ENCODE measurements around the gene GAS7. TPM values are rescaled to one million over a fixed set of nuclear protein-coding genes. Genes with fewer than 3 reads are reported as not detected.

GAS7 gene
- polyA plus RNA-seq, 2 donors = 6.4 to 7.7 TPM

GRCh38 chr17:10224582-10225195 lies 26.3 kb upstream of the GAS7 start:
- no peak overlapping the region for H3K27ac ChIP-seq (ENCODE audit: low read depth in 2 of 2, low read length in 1 of 2)

DNA sequence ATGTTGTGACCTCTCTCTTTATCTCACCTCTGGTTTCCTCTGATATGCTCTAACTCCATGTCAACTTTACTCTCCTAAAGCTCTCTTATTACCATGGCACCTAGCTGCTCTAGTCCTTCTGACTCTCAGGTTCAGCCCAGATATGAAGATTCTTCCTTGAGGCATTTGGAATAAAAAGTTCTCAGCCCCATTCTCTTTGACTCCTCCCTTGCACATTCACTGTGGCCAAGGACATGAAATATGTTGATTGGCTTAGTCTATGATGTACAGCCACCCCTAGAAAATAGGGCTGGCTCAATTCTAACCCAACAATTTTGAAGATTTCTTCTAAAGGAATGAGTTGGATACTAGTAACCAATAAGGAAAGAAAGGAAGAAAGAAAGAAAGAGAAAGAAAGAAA lies 20.8 kb upstream of the GAS7 start:
- H3K4me3 ChIP-seq (ENCODE audit: low read depth in 1 of 2, low read length in 2 of 2) = no peak overlapping the region
- H3K27ac ChIP-seq (ENCODE audit: low read depth in 2 of 2, low read length in 1 of 2) = no peak overlapping the region
- H3K9me3 ChIP-seq (ENCODE audit: control insufficient read depth in 2 of 2, insufficient read depth in 1 of 2, low read depth in 1 of 2, low read length in 1 of 2) = no peaks in the 10 kb centered on the region
- no peaks in the 10 kb centered on the region for H3K4me1 ChIP-seq (ENCODE audit: control insufficient read depth in 2 of 2, insufficient read depth in 2 of 2, low read length in 1 of 2)
- H3K36me3 ChIP-seq (ENCODE audit: control insufficient read depth in 2 of 2, insufficient read depth in 2 of 2, low read length in 1 of 2) = no peaks in the 10 kb centered on the region
- H3K27me3 ChIP-seq (ENCODE audit: control insufficient read depth in 1 of 2, insufficient read depth in 2 of 2, low read length in 2 of 2) = no peaks in the 10 kb centered on the region

More at GRCh38 chr17:10224582-10225195, 26.3 kb upstream of the GAS7 start:
- no peaks in the 10 kb centered on the region for H3K4me1 ChIP-seq (ENCODE audit: control insufficient read depth in 2 of 2, insufficient read depth in 2 of 2, low read length in 1 of 2)
- H3K36me3 ChIP-seq (ENCODE audit: control insufficient read depth in 2 of 2, insufficient read depth in 2 of 2, low read length in 1 of 2) = no peaks in the 10 kb centered on the region
- no peaks in the 10 kb centered on the region for H3K27me3 ChIP-seq (ENCODE audit: control insufficient read depth in 1 of 2, insufficient read depth in 2 of 2, low read length in 2 of 2)
- H3K4me3 ChIP-seq (ENCODE audit: low read depth in 1 of 2, low read length in 2 of 2) = no peak overlapping the region
- no peaks in the 10 kb centered on the region for H3K9me3 ChIP-seq (ENCODE audit: control insufficient read depth in 2 of 2, insufficient read depth in 1 of 2, low read depth in 1 of 2, low read length in 1 of 2)
- 69 to 70% methylated on average over 8 of the region's 8 CpGs for WGBS, 2 donors

GRCh38 chr17:10217916-10218315 lies 19.5 kb upstream of the GAS7 start:
- Histone ChIP-seq H3K4me3 (ENCODE audit: low read depth in 1 of 2, low read length in 2 of 2) (no peak overlapping the region), H3K36me3 (ENCODE audit: control insufficient read depth in 2 of 2, insufficient read depth in 2 of 2, low read length in 1 of 2) (no peaks in the 10 kb centered on the region), H3K4me1 (ENCODE audit: control insufficient read depth in 2 of 2, insufficient read depth in 2 of 2, low read length in 1 of 2) (no peaks in the 10 kb centered on the region), H3K9me3 (ENCODE audit: control insufficient read depth in 2 of 2, insufficient read depth in 1 of 2, low read depth in 1 of 2, low read length in 1 of 2) (no peaks in the 10 kb centered on the region), H3K27me3 (ENCODE audit: control insufficient read depth in 1 of 2, insufficient read depth in 2 of 2, low read length in 2 of 2) (no peaks in the 10 kb centered on the region), H3K27ac (ENCODE audit: low read depth in 2 of 2, low read length in 1 of 2) (no peak overlapping the region)
- 82 to 94% methylated on average over 1 of the region's 1 CpG for whole genome bisulfite sequencing, 2 donors

- H3K4me1 ChIP-seq (ENCODE audit: control insufficient read depth in 2 of 2, insufficient read depth in 2 of 2, low read length in 1 of 2) = no peaks in the 10 kb centered on the region
- H3K9me3 ChIP-seq (ENCODE audit: control insufficient read depth in 2 of 2, insufficient read depth in 1 of 2, low read depth in 1 of 2, low read length in 1 of 2) = no peaks in the 10 kb centered on the region
- 40 to 48% methylated on average over 15 of the region's 15 CpGs for WGBS, 2 donors
- H3K4me3 ChIP-seq (ENCODE audit: low read depth in 1 of 2, low read length in 2 of 2) = no peak overlapping the region
- H3K36me3 ChIP-seq (ENCODE audit: control insufficient read depth in 2 of 2, insufficient read depth in 2 of 2, low read length in 1 of 2) = no peaks in the 10 kb centered on the region
- H3K27me3 ChIP-seq (ENCODE audit: control insufficient read depth in 1 of 2, insufficient read depth in 2 of 2, low read length in 2 of 2) = no peaks in the 10 kb centered on the region
- no peak overlapping the region for H3K27ac ChIP-seq (ENCODE audit: low read depth in 2 of 2, low read length in 1 of 2)
Measured at GRCh38 chr17:10216213-10216938, 18.0 kb upstream of the GAS7 start.

DNA sequence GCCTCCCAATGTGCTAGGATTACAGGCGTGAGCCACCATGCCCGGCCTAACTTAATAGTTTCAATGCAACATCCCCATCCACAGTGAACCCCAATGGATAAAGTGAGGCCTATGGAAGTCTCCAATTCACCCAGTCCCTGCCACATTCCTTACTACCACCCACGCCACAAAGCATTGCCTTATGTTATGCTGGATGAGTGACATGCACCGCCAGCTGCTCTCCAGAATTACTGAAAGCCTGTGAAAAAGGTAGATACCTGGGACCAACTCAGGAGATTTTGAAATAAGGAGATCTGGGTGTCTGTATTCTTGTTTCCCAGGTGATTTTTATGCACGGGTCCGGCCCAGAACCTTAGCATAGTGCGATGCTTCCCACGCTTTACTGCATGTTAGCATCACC lies 16.9 kb upstream of the GAS7 start:
- no peak overlapping the region for H3K4me3 ChIP-seq (ENCODE audit: low read depth in 1 of 2, low read length in 2 of 2)
- 91 to 95% methylated on average over 8 of the region's 8 CpGs for WGBS, 2 donors

GRCh38 chr17:10211666-10212065 lies 13.3 kb upstream of the GAS7 start:
- H3K4me3 ChIP-seq (ENCODE audit: low read depth in 1 of 2, low read length in 2 of 2) = no peak overlapping the region
- H3K27me3 ChIP-seq (ENCODE audit: control insufficient read depth in 1 of 2, insufficient read depth in 2 of 2, low read length in 2 of 2) = no peaks in the 10 kb centered on the region
- H3K27ac ChIP-seq (ENCODE audit: low read depth in 2 of 2, low read length in 1 of 2) = no peak overlapping the region
- 92 to 94% methylated on average over 8 of the region's 8 CpGs for WGBS, 2 donors
- no peaks in the 10 kb centered on the region for H3K36me3 ChIP-seq (ENCODE audit: control insufficient read depth in 2 of 2, insufficient read depth in 2 of 2, low read length in 1 of 2)
- peaks cover 0 to 2% of the 10 kb centered on the region in 2 donors for H3K4me1 ChIP-seq (ENCODE audit: control insufficient read depth in 2 of 2, insufficient read depth in 2 of 2, low read length in 1 of 2)
- no peaks in the 10 kb centered on the region for H3K9me3 ChIP-seq (ENCODE audit: control insufficient read depth in 2 of 2, insufficient read depth in 1 of 2, low read depth in 1 of 2, low read length in 1 of 2)

More for the DNA sequence above, 16.9 kb upstream of the GAS7 start:
- Histone ChIP-seq H3K27ac (ENCODE audit: low read depth in 2 of 2, low read length in 1 of 2) (no peak overlapping the region), H3K4me1 (ENCODE audit: control insufficient read depth in 2 of 2, insufficient read depth in 2 of 2, low read length in 1 of 2) (peaks cover 0 to 1% of the 10 kb centered on the region in 2 donors), H3K27me3 (ENCODE audit: control insufficient read depth in 1 of 2, insufficient read depth in 2 of 2, low read length in 2 of 2) (no peaks in the 10 kb centered on the region), H3K36me3 (ENCODE audit: control insufficient read depth in 2 of 2, insufficient read depth in 2 of 2, low read length in 1 of 2) (no peaks in the 10 kb centered on the region), H3K9me3 (ENCODE audit: control insufficient read depth in 2 of 2, insufficient read depth in 1 of 2, low read depth in 1 of 2, low read length in 1 of 2) (no peaks in the 10 kb centered on the region)

DNA sequence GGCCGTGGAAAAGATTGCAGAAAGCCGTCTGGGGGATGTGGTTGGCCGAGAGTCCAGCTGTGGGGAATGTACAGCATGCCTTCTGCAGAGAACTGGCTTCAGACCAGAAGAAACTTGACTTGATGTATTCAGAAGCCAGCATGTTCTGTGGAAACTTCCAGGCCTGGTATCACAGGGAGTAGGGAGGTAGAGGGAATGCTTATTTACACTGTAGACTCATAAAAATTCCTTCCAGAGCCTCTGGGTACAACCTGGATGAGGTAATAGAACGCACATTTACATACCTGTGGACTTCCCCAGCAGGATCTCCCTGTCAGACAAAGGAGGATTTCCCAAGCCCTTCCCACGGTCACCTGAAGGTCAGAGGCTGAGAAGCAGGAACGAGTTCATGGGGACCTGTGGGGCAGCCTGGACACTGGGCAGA lies 11.8 kb upstream of the GAS7 start:
- Histone ChIP-seq H3K27ac (ENCODE audit: low read depth in 2 of 2, low read length in 1 of 2) (no peak overlapping the region), H3K4me1 (ENCODE audit: control insufficient read depth in 2 of 2, insufficient read depth in 2 of 2, low read length in 1 of 2) (peaks cover 0 to 2% of the 10 kb centered on the region in 2 donors), H3K27me3 (ENCODE audit: control insufficient read depth in 1 of 2, insufficient read depth in 2 of 2, low read length in 2 of 2) (no peaks in the 10 kb centered on the region), H3K4me3 (ENCODE audit: low read depth in 1 of 2, low read length in 2 of 2) (no peak overlapping the region), H3K9me3 (ENCODE audit: control insufficient read depth in 2 of 2, insufficient read depth in 1 of 2, low read depth in 1 of 2, low read length in 1 of 2) (peaks cover 0 to 5% of the 10 kb centered on the region in 2 donors), H3K36me3 (ENCODE audit: control insufficient read depth in 2 of 2, insufficient read depth in 2 of 2, low read length in 1 of 2) (no peaks in the 10 kb centered on the region)
- WGBS, 2 donors = 44 to 51% methylated on average over 6 of the region's 6 CpGs

DNA sequence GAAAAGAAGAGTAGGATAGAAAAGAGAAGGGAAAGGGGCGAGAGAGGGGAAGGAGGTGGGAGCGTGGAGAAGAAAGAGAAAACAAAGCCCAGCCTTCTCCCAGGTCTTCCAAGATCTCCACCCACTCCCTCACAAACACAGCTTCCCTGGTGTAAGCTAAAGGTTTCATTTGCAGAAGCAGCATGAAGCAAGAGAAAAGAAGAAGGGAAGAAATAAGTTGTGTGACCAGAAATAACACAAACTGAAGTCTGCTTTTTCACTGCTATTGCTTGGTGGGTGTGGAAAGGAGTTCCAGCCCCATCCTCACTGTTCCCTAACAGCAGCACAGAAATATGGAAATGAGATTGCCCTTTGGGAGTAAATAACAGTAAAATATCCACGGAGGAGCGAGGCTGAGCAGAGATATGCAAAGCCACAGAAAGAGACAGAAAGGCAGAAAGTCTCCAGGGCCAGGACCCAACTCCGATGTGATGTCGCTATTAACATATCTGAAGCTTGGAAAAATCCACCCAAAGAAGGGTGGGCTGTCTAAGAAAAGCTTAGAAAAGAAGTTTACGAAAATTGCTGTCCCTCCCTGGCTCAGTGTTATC lies 10.3 kb upstream of the GAS7 start:
- WGBS, 2 donors = 65 to 67% methylated on average over 7 of the region's 7 CpGs
- no peak overlapping the region for H3K27ac ChIP-seq (ENCODE audit: low read depth in 2 of 2, low read length in 1 of 2)
- no peak overlapping the region for H3K4me3 ChIP-seq (ENCODE audit: low read depth in 1 of 2, low read length in 2 of 2)
- peaks cover 0 to 2% of the 10 kb centered on the region in 2 donors for H3K4me1 ChIP-seq (ENCODE audit: control insufficient read depth in 2 of 2, insufficient read depth in 2 of 2, low read length in 1 of 2)
- peaks cover 0 to 5% of the 10 kb centered on the region in 2 donors for H3K9me3 ChIP-seq (ENCODE audit: control insufficient read depth in 2 of 2, insufficient read depth in 1 of 2, low read depth in 1 of 2, low read length in 1 of 2)
- no peaks in the 10 kb centered on the region for H3K27me3 ChIP-seq (ENCODE audit: control insufficient read depth in 1 of 2, insufficient read depth in 2 of 2, low read length in 2 of 2)
- no peaks in the 10 kb centered on the region for H3K36me3 ChIP-seq (ENCODE audit: control insufficient read depth in 2 of 2, insufficient read depth in 2 of 2, low read length in 1 of 2)

GRCh38 chr17:10207153-10207552 lies 8.7 kb upstream of the GAS7 start:
- H3K9me3 ChIP-seq (ENCODE audit: control insufficient read depth in 2 of 2, insufficient read depth in 1 of 2, low read depth in 1 of 2, low read length in 1 of 2) = peaks cover 0 to 5% of the 10 kb centered on the region in 2 donors
- peaks cover 0 to 2% of the 10 kb centered on the region in 2 donors for H3K4me1 ChIP-seq (ENCODE audit: control insufficient read depth in 2 of 2, insufficient read depth in 2 of 2, low read length in 1 of 2)
- H3K4me3 ChIP-seq (ENCODE audit: low read depth in 1 of 2, low read length in 2 of 2) = no peak overlapping the region
- H3K27ac ChIP-seq (ENCODE audit: low read depth in 2 of 2, low read length in 1 of 2) = no peak overlapping the region
- no peaks in the 10 kb centered on the region for H3K27me3 ChIP-seq (ENCODE audit: control insufficient read depth in 1 of 2, insufficient read depth in 2 of 2, low read length in 2 of 2)
- no peaks in the 10 kb centered on the region for H3K36me3 ChIP-seq (ENCODE audit: control insufficient read depth in 2 of 2, insufficient read depth in 2 of 2, low read length in 1 of 2)
- 84 to 91% methylated on average over 4 of the region's 4 CpGs for WGBS, 2 donors

Measured in esophagus (tissue), 2 donors.